Fibroblast of the aortic adventitia (primary cell): ENCODE results near the gene SEPHS2. TPM values are rescaled to one million over a fixed set of nuclear protein-coding genes. Genes with fewer than 3 reads are reported as not detected.
A peak's percentile ranks its signal among the peaks of the same experiment; 100 is the strongest.

ENCODE experiments used
- DNase-seq: peaks from one replicate; pipeline ENCODE4 v3.0.0-alpha.2; 2010; ENCODE audit warnings: low read depth
- H3K4me3 ChIP-seq: 2 replicates; pipeline ENCODE4 v1.5.1; 2011; ENCODE audit warnings: low read depth, mild to moderate bottlenecking, control low read depth, low read length, moderate library complexity
- total RNA-seq: library from RNA; depleted of rRNA; stranded (reverse); fragments of >200 nt; gene quantifications from 2 replicates; pipeline ENCODE4 v1.2.3, GENCODE V29; 2012; ENCODE audit warnings: low replicate concordance
- TF ChIP-seq, protein P1 (sequence below): IDR thresholded peaks from 2 replicates; pipeline ENCODE4 v1.5.1; 2011; ENCODE audit warnings: mild to moderate bottlenecking, low read length, control low read depth, inconsistent platforms; ENCODE audit not compliant: insufficient read depth

The SEPHS2 gene
- total RNA-seq, 1 donor: 15.0 TPM

DNA sequence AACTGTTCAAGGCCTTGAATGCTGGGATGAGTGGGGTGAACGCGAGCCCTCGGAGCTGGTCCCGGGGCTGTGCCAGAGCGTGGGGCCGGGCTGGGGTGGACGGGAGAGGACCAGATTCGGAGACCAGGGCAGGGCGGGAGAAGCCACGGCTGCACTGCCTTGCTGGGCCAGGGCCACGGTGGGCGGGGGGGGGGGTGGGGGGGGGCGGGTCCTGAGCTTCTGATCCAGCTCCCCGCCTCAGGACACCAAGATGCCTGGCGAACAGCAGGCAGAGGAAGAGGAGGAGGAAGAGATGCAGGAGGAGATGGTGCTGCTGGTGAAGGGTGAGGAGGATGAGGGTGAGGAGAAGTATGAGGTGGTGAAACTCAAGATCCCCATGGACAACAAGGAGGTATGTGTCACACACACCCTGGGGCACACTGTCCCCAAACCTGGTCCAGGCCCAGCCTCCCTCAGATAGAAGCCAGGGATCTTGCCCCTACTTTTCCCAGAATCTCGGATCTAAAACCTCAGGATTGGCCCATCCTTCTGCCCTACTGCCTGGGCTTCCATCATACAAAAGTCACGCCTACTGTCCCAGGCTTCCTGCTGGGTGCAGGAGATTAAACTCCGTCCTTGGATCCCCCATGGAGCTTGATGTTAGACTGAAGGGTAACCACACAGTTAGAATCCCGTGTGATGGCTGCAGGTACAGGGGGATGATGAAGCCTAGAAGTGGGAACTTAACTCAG is 37.7 kb downstream of the SEPHS2 start:
- peak overlapping the region; percentile 77 for H3K4me3 ChIP-seq
- TF ChIP-seq, protein P1, sequence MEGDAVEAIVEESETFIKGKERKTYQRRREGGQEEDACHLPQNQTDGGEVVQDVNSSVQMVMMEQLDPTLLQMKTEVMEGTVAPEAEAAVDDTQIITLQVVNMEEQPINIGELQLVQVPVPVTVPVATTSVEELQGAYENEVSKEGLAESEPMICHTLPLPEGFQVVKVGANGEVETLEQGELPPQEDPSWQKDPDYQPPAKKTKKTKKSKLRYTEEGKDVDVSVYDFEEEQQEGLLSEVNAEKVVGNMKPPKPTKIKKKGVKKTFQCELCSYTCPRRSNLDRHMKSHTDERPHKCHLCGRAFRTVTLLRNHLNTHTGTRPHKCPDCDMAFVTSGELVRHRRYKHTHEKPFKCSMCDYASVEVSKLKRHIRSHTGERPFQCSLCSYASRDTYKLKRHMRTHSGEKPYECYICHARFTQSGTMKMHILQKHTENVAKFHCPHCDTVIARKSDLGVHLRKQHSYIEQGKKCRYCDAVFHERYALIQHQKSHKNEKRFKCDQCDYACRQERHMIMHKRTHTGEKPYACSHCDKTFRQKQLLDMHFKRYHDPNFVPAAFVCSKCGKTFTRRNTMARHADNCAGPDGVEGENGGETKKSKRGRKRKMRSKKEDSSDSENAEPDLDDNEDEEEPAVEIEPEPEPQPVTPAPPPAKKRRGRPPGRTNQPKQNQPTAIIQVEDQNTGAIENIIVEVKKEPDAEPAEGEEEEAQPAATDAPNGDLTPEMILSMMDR: no peak
- no peak for DNase-seq

DNA sequence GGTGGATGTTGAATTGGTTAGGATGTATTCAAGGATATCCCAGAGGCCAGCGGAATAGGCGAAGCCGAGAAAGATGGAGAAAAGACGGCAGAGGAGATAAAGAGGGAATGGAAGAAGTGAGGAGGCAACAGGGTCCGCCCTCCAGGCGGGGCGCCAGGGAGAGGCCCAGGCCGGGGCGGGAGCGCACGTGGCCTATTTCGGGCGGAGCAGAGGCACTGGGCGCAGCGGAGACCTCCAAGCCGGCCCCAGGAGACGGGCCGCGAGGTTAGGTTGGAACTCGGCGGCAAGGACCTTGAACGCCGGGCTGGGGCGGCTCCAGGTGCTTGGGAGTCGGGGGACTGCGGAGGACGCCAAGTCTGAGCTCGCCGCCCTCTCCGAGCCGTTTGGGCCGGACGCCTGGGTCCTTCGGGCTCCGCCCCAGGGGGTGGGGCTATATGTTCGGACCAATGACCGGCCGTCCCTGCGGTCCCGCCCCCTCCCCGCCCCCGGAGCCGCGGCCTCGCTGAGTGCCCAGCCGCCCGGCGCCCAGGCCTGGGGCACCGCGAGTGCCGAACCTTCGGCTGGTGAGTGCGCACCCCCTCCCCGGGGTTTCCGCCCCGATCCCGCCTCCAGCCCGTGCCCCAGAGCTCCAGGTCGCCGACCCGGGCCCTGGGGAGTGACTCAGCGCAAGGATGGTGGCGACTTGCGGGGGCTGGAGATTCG is 38.4 kb downstream of the SEPHS2 start, which contains the start of gene ZNF771:
ZNF771 (plus strand) TSS at position 505 of the 702 bp plus-strand sequence. CDS start 448 bp downstream, outside the sequence.
- H3K4me3 ChIP-seq: peak within 1 kb of the TSS; percentile 77
- DNase-seq: peak; percentile 85
- TF ChIP-seq, protein P1: no peak

DNA sequence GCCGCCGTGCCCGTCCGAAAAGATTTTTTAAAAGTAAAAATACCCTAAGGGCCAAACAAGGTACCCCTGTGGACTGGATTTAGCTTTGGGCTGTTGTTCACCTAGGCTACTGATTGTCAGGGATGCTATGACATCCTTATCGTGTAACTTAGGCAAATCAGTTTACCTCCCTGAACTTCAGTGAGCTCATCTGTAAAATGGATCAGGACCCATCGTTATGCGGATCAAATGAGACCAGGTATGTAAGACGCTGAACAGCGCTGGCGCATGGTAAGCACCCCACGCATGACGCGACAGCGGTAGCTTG is 38.9 kb downstream of the SEPHS2 start:
- peak overlapping the region; percentile 77 for H3K4me3 ChIP-seq
- DNase-seq: no peak
- TF ChIP-seq, protein P1: no peak

DNA sequence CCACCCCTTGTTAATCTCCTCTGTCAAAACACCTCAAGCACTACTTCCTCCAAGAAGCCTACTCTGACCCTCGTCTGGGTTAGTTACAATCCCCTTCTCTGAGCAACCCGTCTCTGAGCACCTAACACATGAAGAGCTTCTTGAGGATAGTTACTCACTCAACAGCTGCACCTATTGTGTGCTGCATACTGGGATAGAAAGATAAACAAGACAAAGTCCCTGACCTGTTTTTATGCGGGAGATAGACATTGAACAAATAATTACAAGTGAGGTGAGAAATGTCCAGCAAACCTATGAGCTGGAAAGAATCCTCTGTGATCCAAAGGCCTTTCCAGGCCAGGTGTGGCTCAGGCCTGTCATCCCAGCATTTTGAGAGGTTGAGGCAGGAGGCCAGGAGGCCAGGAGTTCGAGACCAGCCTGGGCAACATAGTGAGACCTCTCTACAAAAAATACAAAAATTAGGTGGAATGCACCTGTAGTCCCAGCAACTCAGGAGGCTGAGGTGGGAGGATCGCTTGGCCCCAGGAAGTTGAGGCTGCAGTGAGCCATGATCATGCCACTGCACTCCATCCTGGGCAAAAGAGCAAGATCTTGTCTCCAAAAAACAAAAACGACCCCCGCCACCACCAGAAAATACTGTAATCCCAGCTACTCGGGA is 43.8 kb downstream of the SEPHS2 start:
- TF ChIP-seq, protein P1: no peak
- H3K4me3 ChIP-seq: no peak overlapping the region
- no peak for DNase-seq

DNA sequence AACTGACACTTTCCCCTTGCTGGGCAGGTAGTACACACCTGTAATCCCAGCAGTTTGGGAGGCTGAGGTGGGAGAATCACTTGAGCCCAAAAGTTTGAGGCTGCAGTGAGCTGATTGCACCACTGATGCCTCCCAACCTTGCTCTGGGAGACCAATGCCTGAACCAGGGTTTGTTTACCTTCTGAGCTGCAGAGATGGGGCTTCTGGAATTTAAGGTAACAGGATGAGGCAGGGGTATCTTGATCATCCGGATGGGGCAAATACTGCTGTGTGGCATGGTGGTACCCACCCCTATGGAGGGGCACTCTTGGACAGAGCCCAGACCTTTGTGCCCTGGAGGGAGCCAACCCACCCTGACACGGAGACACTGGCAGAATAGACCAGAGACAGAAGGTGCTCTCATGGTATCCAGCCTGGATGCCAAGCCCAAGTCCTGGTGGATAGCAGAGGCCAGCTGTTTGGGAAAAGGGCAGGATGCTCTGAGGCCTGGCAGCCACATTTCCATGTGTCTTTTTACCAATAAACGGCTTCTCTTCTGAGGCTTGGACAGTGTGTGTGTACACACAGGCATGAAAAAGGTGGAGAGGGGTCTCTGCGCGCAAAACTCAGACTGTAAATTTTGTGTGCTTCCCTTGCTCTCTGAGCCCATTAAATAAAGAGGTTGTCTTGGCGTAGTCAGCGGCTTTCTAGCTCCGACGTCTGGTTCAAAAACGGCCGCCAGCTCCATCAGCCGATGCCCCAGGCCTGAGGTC is 46.1 kb downstream of the SEPHS2 start:
- H3K4me3 ChIP-seq: peak overlapping the region; percentile 62
- DNase-seq: no peak
- TF ChIP-seq, protein P1: no peak

DNA sequence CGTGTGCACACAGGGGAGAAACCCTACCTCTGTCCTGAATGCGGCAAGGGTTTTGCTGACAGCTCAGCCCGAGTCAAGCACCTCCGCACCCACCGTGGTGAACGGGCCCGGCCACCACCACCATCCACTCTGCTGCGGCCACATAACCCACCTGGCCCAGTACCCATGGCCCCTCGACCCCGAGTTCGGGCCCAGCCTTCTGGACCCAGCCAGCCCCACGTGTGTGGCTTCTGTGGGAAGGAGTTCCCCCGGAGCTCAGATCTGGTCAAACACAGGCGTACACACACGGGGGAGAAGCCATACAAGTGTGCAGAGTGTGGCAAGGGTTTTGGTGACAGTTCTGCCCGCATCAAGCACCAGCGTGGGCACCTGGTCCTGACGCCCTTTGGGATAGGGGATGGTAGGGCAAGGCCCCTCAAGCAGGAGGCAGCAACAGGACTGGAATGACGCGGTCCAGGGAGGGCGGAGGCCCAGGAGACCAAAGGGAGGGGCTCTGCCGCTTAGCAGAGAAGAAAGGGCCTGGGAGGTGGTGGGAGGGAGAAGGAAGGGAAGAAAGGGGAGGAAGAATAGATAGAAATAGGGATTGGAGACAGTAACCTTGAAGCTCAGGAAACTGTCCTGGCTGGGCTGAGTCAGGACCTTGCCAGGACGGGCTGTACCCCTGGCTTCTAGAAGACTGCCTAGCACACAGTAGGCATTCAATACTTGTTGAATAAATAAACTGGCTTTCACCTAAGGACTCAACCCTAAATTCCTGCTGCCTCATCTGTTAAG is 46.8 kb downstream of the SEPHS2 start:
- no peak overlapping the region for H3K4me3 ChIP-seq
- TF ChIP-seq, protein P1: no peak
- DNase-seq: no peak
